GF-D8 (cell line): ENCODE data around the gene SF3A1.

Source experiments
- DNase-seq: peaks from one replicate; lab custom pipeline; 2025; lab: John Stamatoyannopoulos, UW

The SF3A1 gene

DNA sequence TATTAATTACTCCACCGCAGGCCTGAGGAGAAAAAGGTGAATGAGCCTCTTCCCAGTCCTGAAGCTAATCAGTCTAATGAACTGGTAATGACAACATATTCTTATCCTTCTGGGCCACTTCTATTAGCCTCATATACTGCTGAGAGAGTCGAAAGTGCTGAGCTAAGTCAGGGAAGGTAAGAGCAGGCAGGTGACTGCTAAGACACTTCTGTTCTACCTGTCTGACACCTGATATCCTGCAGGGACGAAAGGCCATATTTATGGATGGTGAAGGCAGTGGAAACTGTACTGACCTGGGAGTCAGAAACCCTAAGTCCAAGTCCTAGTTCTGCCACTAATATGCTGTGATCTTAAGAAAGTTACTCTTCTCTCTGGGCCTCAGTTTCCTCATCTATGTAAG, 33.4 kb downstream of the SF3A1 start:
- DNase-seq = no peak

DNA sequence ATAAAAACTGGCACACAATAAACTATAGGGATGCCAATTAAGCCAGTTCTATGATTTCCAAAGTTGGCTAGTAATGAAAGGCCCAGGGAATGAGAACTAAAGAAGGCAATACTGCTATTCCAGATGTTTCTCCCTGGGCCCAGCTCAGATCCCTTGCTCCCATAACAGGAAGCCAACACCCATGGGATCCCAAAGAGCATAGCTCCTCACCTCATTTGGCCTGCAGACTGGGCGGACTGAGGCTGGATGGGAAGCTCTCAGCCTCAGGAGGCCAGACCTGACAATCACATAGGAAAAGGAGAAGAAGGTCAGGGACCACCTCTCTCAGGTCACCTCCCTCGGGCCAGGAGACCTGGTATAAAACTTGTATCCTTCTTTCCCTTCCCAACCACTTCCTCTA, 35.2 kb downstream of the SF3A1 start:
- DNase-seq = no peak

DNA sequence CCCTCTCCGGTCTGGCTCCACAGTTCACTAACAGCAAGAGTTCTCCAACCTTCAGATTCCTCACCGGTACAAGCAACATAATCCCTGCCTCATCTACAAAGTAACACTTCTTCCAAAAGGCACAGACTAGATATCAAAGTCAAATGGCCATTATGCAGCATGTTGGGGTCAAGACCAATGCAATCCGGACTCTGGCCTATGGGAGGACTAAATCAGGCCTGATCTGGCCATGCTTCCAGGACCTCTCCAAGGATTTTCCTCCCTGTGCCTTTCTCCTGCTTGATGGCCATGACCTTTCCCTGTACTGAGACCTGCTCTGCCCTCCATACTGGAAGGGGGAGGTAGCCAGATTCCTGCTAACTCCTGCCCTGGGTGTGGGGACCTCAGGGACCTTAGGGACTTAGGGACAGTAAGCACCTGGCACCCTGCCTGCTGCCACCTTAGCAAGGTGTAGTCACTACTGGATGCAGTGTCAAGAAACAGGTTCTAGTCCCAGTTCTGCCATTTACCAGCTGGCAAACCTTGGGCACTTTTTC, 36.6 kb downstream of the SF3A1 start:
- DNase-seq = no peak

DNA sequence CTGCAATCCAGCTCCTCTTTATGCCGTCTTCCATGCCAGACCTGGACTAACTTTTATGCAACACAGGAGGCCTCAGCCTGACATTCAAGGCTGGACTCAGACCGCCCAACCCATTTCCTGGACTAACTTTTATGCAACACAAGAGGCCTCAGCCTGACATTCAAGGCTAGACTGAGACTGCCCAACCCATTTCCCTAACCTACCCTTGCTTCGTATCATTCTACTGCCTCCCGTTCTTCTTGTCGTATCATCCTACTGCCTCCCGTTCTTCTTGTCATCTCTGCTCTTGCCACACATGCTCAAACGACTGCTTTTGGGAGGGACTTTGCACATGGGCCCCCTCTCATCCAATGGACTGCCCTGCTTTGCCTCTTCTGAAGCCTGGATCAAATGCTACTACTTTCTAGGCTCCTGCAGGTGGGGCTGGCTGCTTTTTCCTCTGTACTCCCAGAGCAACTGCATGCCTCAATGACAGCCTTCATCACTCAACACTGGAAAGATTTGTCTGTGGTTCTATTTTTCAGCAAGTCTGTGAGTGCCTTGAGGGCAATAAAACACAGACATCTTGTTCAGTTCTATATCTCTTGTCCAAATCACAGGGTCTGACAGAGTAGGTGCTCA, 37.8 kb downstream of the SF3A1 start:
- no peak for DNase-seq

DNA sequence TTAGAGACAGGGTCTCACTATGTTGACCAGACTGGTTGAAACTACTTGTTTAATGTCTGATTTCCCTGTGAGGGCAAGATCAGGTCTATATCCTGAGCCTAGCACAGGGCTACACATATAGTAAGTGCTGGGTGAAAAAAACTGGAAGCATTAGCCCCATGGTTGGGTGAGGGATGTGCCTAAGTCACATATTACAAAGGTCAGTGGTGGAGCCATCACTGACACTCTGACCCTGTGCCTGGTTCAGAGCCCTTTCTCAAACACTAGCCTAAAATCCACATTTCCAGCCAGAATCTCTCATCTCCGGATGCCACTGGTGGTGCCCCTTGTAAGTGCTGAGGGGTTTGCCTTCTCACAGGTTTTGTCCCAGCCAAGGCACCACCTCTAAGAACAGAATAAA, 38.9 kb downstream of the SF3A1 start:
- DNase-seq = no peak

DNA sequence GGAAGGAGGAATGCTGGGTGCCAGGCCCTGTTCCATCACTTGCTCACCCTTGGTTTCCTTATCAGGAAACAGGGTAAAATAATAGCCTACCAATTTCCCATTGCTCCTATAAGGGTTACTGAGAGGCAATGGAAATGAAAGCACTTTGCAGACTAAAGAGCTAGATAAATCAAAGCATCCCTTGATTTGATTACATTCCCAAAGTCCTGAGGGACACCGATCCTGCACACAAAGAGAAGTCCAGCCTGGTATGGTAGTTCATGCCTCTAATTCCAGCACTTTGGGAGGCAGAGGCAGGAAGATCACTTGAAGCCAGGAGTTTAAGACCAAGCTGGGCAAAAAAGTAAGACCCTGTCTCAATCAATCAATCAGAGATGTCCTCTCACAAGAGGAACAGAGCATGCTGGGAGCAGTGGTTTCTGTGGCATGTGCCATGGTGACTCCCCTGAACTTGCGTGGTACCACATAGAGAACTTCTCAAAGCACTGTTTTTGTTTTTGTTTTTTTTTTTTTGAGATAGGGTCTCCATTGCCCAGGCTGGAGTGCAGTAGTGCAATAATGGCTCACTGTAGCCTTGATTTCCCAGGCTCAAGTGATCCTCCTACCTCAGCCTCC, 40.6 kb downstream of the SF3A1 start:
- DNase-seq = no peak

DNA sequence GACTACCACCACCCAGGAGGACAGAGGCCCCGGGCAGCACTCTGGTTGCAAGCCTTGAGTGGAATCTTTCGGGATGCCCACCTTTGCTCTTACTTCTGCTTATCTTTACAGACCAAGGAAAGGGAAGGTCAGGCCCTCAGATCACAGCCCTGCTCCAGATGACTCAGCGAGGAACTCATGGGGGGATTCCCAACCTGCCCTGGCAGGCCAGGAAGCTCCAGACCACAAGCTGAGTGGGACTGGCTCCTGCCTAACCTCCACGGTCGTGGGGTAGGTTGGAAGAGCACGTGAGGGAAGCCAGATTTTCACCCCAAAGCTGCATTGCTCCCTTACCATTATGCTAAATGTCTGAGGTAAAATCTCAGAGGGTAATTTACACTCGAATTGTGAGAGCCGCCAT, 41.8 kb downstream of the SF3A1 start:
- no peak for DNase-seq

DNA sequence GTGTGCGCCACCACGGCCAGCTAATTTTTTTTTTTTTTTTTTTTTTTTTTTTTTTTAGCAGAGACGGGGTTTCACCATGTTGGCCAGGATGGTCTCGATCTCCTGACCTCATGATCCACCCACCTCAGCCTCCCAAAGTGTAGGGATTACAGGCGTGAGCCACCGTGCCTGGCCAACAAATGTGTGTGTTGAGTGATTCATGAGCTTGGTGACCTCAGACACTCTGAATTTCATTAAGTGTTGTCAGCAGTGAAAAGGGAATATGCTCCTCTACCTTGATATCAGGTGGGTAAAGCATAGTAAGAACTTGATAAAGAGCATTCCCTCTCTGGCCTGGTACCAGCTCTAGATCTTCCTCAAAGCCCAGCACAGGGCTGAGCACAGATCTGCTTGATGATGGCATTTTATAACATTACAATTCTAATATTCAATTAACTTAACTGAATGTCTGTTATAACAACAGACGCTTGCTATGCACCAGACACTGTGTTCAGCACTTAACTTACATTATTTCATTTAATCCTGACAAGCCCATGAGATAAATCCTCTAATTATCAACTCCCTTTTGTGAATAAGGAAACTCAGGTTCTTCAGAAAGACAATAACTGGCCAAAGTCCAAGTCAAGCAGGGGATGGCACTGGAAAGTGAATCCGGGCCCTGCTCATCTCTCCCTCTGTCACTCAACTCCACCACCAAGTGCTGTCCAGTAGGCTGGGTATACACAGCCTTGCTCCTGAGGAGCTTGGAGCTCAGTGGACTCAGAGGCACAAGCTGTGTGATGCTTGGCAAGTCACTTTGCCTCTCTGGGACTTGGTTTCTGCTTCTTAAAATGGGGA, 42.9 kb downstream of the SF3A1 start:
- no peak for DNase-seq

DNA sequence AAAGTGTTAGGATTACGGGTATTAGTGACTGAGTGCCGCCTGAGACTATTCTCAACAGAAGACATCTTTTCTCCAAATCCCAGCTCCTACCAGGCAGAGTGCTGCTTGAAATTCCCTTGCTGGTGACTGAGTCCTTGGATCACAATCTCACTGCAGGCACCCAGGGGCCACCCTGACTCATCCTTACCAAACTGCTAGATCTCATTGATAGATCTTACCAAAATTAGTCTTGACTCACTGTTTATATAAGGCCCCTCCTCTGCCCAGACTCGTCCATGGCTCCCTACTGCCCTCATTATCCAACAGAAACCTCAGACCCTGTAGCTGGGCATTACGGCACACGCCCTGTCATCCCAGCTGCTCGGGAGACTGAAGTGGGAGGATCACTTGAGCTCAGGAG, 44.6 kb downstream of the SF3A1 start:
- DNase-seq = no peak

DNA sequence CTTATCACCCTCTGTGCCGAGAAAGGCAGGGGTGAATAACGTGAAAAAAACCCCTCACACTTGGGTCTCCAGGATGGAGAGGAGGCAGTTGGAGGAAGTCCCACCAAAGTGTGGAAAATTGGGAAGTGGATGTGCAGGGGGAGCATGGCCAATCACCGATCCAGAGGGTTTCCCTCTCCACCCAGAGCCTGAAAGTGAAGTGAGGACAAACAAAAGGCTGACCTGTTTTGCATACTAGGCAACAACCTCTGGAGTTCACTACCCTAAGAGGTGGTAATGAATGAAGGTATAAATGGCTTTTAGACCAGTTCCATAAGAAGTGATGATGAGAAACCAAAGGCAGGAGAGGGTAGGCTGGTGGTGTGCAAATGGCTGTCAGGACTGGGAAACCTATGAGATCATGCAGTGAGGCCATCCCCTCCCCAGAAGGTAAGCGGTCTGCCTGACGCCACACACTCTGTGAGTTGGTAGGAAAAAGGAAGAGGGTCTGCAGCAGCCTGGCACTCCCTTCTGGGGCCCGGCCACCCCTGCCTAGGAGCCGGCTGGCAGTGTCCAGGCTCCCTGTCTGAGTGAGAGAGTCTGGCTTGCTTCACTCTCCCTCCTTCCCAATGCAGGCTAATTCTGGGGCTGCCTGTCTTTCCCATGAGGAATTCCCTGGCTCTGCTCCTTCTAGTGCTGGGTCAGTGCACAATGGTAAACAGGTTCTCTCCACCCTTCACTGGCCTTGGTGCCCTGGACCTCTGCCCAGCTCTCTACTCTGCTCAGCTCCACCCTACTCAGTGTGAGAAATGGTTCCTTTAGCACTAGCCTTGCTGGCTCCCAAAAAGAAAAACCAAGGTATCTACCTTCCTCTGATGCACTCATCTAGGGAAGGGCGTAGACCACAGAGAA, 45.6 kb downstream of the SF3A1 start:
- no peak for DNase-seq

DNA sequence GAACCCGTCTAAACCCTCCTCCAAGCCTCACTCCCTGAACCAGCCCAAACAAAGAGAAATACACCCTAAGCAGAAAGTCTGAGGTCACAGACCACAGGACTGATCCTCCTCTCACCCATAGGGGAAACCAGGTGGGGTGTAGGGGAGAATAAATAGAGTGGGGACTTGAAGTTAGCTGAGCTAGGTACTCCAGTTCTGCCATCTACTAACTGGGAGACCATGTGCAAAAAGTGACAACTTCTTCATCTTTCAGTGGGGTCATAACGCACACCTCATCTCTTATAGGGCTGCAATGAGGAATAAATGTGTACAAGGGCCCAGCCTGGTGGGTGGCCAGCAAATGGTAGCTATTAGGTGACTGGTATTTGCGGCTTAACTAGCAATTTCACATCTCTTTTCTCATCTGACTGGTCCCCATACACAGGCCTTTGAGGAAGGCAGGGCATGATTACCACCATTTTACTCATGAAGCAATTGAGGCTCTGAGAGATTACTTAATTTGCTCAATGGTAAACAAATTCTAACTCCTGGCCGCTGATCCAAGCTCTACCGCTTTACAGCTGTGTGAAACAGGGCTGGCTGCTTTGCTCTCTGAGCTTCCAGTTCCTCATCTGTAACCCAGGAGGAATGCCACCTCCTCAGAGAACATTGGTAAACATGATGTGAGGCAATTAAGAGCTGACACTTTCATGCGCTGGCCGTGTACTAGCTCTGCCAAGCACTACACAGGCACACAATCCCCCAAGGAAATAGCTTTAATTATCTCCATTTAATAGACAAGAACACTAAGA, 46.5 kb downstream of the SF3A1 start:
- DNase-seq = peak; percentile 42

DNA sequence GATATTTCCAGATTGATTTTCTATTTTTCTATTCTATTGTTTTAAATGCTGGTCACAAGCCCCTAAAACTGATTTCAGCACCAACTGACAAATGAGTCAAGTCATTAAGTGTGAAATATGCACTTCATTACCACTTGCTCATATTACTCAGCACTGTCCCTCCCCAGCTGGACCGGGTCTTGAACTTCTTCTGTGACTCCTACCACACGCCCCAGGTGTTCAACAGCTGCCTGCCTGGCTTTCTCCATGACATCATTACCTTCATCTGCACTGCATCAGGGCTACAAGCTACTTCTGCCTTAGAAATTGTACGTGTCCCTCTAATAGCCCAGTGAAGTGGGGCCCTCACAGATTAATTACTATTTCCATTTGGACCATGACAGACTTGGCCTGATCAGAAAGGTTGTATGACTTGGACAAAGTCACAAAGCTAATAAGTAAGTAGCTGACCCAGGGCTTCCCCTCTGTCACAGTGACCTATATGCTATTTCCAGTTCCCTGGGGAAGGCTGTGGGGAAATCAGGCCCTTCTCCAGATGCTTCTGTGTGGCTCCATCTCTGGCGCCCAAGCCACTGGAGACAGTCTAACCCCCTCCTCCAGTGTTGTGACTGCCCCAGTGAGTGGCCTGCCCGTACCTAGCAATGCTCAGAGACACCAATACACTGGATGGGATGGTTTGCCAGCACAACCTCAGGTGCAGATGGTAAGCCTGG, 48.0 kb downstream of the SF3A1 start:
- no peak for DNase-seq

DNA sequence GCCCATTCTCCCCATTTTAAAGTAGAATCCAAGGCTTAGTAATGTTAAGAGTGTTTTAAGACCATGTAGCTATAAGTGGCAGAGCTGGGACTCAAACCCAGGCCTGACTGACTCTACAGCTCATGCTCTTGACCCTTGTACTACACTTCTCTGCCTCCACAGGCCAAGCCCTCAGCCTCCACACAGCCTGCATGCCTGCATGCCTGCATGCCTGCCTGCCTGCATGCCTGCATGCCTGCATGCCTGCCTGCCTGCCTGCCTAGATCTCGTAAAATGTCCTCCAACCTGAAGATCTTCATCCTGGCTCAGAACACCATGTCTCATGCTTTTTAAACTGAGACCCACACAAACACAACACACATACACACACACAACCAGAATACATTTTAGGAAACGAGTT, 48.6 kb downstream of the SF3A1 start:
- no peak for DNase-seq

DNA sequence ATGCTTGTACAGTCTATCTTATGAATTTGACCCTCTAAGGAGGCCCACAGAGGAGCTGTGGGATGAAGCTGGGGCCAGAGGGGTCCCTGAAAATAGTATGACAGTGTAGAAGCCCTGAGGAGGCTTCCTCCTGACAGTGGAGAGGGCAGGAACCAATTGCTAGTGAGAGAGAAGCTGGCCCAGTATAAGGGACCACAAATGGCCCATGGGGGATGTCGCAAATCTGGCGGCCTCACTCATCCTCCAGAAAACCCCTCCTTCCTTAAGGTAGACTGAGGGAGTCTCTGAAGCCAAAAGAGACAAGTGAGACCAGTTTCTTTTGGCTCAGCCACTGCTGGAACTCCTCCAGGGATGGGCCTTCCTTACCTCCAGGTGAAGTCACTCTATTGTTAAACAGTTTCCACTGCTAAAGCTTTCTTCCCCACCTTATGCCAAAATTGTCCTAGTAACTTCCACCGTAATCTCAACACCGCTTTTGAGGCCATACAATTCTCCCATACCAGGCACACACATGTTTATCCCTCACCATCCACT, 49.6 kb downstream of the SF3A1 start:
- DNase-seq = no peak

DNA sequence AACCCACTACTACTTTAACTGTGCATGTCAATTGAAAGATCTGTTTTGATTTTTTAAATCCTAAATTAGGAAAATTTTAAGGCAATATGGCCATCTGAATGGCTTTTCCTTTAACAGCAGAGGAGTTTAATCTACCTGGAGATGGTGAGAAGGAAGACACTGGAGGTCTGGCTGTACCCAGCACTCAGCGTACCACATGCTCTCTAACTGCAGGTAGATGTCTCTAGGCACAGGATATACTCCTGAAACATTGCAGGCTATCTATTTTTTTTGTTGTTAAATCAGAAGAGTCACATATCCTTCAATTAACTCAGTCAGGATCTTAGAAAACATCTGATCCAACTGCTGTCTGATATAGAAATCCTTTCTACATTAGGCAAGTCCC, 50.1 kb downstream of the SF3A1 start:
- no peak for DNase-seq

DNA sequence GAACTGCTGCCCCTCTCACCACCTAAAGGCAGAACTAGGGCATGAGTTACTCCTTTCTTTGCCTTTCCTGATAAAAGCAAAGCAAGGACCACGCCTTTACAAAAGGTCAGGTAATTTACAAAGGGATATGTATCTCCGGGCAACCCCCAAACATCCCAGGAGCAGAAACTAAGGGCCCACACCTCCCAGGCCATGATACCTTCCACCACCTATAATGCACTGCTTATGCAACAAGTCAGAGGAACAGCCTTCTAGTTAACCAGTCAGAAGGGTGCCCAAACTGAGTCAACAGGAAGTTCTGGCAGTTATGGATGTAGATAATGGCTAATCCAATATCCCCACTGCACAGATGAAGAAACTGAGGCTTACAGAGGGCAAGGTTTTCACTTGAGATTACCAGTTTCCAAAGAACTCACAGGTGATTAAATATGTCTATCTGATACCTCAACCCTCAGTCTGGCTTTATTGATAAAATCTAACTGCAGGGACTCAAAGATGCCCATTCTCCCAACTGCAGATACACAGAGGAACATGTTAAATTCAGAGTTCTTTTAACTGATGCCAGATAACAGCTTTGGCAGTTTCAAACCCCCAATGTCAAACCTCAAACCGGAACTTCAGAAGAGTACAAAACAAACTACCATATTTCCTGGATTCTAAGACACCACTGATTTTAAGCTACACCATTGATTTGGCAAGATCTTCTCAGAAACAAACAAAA, 50.6 kb downstream of the SF3A1 start:
- DNase-seq = peak; percentile 74

DNA sequence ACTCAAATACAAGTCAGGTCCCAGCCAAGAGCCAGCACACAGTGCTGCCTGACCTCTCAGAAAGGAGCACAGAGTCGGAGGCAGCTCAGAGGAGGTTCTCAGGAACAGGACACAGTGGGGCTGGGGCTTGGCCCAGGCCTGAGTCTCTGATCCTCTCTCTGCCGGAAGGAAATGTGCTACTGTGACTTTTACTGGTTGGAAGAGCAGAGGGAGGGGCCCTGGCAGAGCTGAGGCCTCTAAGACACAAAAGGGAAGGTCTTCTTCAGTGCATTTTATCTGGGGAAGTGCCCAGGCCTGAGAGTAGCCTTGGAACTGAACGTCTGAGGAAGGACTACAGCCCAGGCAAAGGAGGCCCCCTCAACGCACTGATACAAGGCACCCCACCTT, 51.2 kb downstream of the SF3A1 start:
- DNase-seq = peak; percentile 89

DNA sequence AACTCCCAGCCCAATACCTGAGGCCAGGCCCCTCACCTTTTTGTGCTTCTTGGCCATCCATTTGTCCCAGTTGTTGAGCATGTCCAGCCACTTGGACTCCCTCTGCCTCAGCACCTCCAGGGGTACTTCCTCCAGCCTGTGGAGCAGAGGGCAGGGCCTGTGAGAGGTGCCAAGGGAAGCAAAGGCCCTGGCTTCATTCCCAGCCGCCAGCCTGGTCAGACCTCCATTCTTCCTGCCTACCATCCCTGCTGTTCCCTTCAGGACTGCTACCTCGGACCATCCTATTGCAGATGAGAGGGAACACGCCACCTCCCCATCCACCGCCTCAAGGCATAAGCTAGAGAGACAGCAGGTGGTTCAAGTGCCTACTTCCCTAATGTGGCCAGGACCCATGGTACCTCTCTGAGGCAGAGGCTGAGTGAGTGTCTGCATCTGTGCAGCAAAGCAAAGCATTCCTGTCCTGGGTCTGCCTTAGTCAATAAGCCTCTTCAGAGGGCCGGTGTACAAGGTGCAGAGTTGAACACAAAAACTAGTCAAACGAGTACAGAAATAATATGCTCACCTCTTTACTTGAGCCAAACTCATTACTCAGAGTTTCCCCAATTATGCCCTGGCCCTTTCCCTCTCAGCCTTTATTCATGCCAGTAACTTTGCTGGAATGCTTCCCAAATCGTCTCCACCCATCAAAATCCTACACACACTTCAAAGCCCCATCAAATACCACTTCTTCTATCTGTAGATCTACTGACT, 52.0 kb downstream of the SF3A1 start:
- peak; percentile 28 for DNase-seq

DNA sequence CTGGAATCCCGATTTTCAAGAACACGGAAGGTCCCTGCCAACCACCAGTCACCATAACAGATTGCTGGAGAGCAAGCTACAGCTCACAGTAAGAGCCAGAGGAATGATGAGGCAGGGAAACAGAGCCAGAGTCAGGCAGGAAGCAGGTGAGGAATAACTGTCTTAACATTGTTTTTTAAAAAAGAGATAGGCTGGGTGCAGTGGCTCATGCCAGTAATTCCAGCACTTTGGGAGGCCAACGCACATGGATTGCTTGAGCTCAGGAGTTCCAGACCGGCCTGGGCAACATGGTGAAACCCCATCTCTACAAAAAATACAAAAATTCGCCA, 53.9 kb downstream of the SF3A1 start:
- no peak for DNase-seq
